WTC11 (cell line): ENCODE measurements around the gene MIPEP. TPM values are rescaled to one million over a fixed set of nuclear protein-coding genes. Genes with fewer than 3 reads are reported as not detected.

Source experiments
- ATAC-seq: fragments of 200-7000 bp; cut with Tn5 transposase; 2 replicates; pipeline ENCODE4 v1.10.0; 2021; ENCODE audit warnings: mild to moderate bottlenecking, moderate library complexity
- CTCF ChIA-PET: fragments of 300-600 bp; sonication (Branson Sonifier 250); formaldehyde crosslinking; loops from one replicate; lab custom pipeline; 2021; ENCODE audit warnings: antibody characterized with exemption; lab: Charles Lee
- POLR2A ChIA-PET: fragments of 350-600 bp; sonication (Branson Sonifier 250); formaldehyde crosslinking; loops from one replicate; lab custom pipeline; 2021; ENCODE audit warnings: antibody characterized with exemption; lab: Charles Lee
- DNase-seq: peaks from one replicate; pipeline ENCODE4 v3.0.0; 2021; ENCODE audit warnings: low spot score
- H3K27ac Mint-ChIP-seq: 2 replicates; pipeline ENCODE4 v1.8.0; 2021; ENCODE audit warnings: mixed read lengths
- H3K27me3 Mint-ChIP-seq: 2 replicates; pipeline ENCODE4 v1.8.0; 2021; ENCODE audit warnings: low read depth, mild to moderate bottlenecking, moderate library complexity, mixed read lengths
- H3K36me3 Mint-ChIP-seq: 2 replicates; pipeline ENCODE4 v1.8.0; 2021; ENCODE audit warnings: mixed read lengths
- H3K4me1 Mint-ChIP-seq: 2 replicates; pipeline ENCODE4 v1.8.0; 2022; ENCODE audit warnings: mixed read lengths
- H3K4me3 Mint-ChIP-seq: 2 replicates; pipeline ENCODE4 v1.8.0; 2021; ENCODE audit warnings: mild to moderate bottlenecking, moderate library complexity, mixed read lengths
- H3K9me3 Mint-ChIP-seq: 2 replicates; pipeline ENCODE4 v1.8.0; 2021; ENCODE audit warnings: mixed read lengths
- AR ChIP-seq: fragments of 250-450 bp; sonication (Bioruptor Pico); IDR thresholded peaks from 2 replicates; pipeline ENCODE4 v1.9.0; 2021; ENCODE audit warnings: mild to moderate bottlenecking
- ARID4B ChIP-seq: sonication (generic); formaldehyde crosslinking; IDR thresholded peaks from 2 replicates; pipeline ENCODE4 v1.8.0; 2023; ENCODE audit warnings: missing genetic modification reagents, mild to moderate bottlenecking, borderline replicate concordance
- ATF1 ChIP-seq: sonication (generic); formaldehyde crosslinking; IDR thresholded peaks from 2 replicates; pipeline ENCODE4 v1.8.1; 2023; ENCODE audit warnings: mild to moderate bottlenecking, moderate library complexity, missing genetic modification reagents
- CREB1 ChIP-seq: sonication (generic); formaldehyde crosslinking; IDR thresholded peaks from 2 replicates; pipeline ENCODE4 v1.8.0; 2023; ENCODE audit warnings: mild to moderate bottlenecking, missing genetic modification reagents
- FOXK1 ChIP-seq: sonication (generic); formaldehyde crosslinking; IDR thresholded peaks from 2 replicates; pipeline ENCODE4 v1.8.0; 2022; ENCODE audit warnings: mild to moderate bottlenecking, moderate library complexity, missing genetic modification reagents
- GTF2I ChIP-seq: fragments of 250-450 bp; sonication (Bioruptor Pico); conservative IDR thresholded peaks from 2 replicates; pipeline ENCODE4 v1.4.0; 2021; ENCODE audit warnings: mild to moderate bottlenecking
- KAT7 ChIP-seq: sonication (generic); formaldehyde crosslinking; IDR thresholded peaks from 2 replicates; pipeline ENCODE4 v1.8.1; 2023; ENCODE audit warnings: missing genetic modification reagents, mild to moderate bottlenecking, borderline replicate concordance
- NFATC4 ChIP-seq: fragments of 250-450 bp; sonication (Bioruptor Pico); IDR thresholded peaks from 2 replicates; pipeline ENCODE4 v1.9.0; 2021; ENCODE audit warnings: mild to moderate bottlenecking
- NFE2L1 ChIP-seq: sonication (generic); formaldehyde crosslinking; IDR thresholded peaks from 2 replicates; pipeline ENCODE4 v1.8.1; 2023; ENCODE audit warnings: missing genetic modification reagents
- NFYB ChIP-seq: sonication (generic); formaldehyde crosslinking; conservative IDR thresholded peaks from 2 replicates; pipeline ENCODE4 v1.8.0; 2022; ENCODE audit warnings: low read depth, missing genetic modification reagents
- OVOL2 ChIP-seq: fragments of 250-450 bp; sonication (Bioruptor Pico); IDR thresholded peaks from 2 replicates; pipeline ENCODE4 v1.9.0; 2021; ENCODE audit warnings: mild to moderate bottlenecking, borderline replicate concordance
- SOX15 ChIP-seq: fragments of 250-450 bp; sonication (Bioruptor Pico); IDR thresholded peaks from 2 replicates; pipeline ENCODE4 v1.9.0; 2021; ENCODE audit warnings: mild to moderate bottlenecking
- SP1 ChIP-seq: sonication (generic); formaldehyde crosslinking; conservative IDR thresholded peaks from 2 replicates; pipeline ENCODE4 v1.8.1; 2022; ENCODE audit warnings: missing genetic modification reagents
- TEAD4 ChIP-seq: sonication (generic); formaldehyde crosslinking; IDR thresholded peaks from 2 replicates; pipeline ENCODE4 v1.8.0; 2022; ENCODE audit warnings: mild to moderate bottlenecking, missing genetic modification reagents
- TP53 ChIP-seq: sonication (generic); formaldehyde crosslinking; IDR thresholded peaks from 2 replicates; pipeline ENCODE4 v1.8.1; 2023; ENCODE audit warnings: mild to moderate bottlenecking, missing genetic modification reagents
- ZNF232 ChIP-seq: sonication (generic); formaldehyde crosslinking; IDR thresholded peaks from 2 replicates; pipeline ENCODE4 v1.8.0; 2022; ENCODE audit warnings: mild to moderate bottlenecking, missing genetic modification reagents
- ZNF317 ChIP-seq: sonication (generic); formaldehyde crosslinking; IDR thresholded peaks from 2 replicates; pipeline ENCODE4 v1.8.1; 2023; ENCODE audit warnings: low read depth, mild to moderate bottlenecking, moderate library complexity, missing genetic modification reagents, borderline replicate concordance
- ZNF396 ChIP-seq: fragments of 250-450 bp; sonication (Bioruptor Pico); IDR thresholded peaks from 2 replicates; pipeline ENCODE4 v1.8.0; 2021; ENCODE audit warnings: mild to moderate bottlenecking, moderate library complexity, borderline replicate concordance
- total RNA-seq: library from RNA; stranded (reverse); gene quantifications from 3 replicates; pipeline ENCODE4 v1.2.3, GENCODE V29; 2021
- TF ChIP-seq, protein P1 (sequence below): sonication (generic); formaldehyde crosslinking; conservative IDR thresholded peaks from 2 replicates; pipeline ENCODE4 v1.8.1; 2022; ENCODE audit warnings: mild to moderate bottlenecking, missing genetic modification reagents
- TF ChIP-seq, protein P2 (sequence below): sonication (generic); formaldehyde crosslinking; IDR thresholded peaks from 2 replicates; pipeline ENCODE4 v1.8.1; 2022; ENCODE audit warnings: low read depth, missing genetic modification reagents, borderline replicate concordance
- TF ChIP-seq, protein P3 (sequence below): sonication (generic); formaldehyde crosslinking; IDR thresholded peaks from 2 replicates; pipeline ENCODE4 v1.8.0; 2022; ENCODE audit warnings: mild to moderate bottlenecking, missing genetic modification reagents
- TF ChIP-seq, protein P4 (sequence below): sonication (generic); formaldehyde crosslinking; IDR thresholded peaks from 2 replicates; pipeline ENCODE4 v1.8.0; 2022; ENCODE audit warnings: mild to moderate bottlenecking, missing genetic modification reagents
- TF ChIP-seq, protein P5 (sequence below): sonication (generic); formaldehyde crosslinking; IDR thresholded peaks from 2 replicates; pipeline ENCODE4 v1.8.1; 2022; ENCODE audit warnings: mild to moderate bottlenecking, moderate library complexity, missing genetic modification reagents

The MIPEP gene
- total RNA-seq, 1 experiment from 2014 or later: 30.5 TPM

- DNase-seq (no peak), ATAC-seq (no peak)
- TF ChIP-seq, protein P1, sequence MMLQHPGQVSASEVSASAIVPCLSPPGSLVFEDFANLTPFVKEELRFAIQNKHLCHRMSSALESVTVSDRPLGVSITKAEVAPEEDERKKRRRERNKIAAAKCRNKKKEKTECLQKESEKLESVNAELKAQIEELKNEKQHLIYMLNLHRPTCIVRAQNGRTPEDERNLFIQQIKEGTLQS: no peak
- TF ChIP-seq GTF2I (CRISPR knock-in tag) (no peak), ZNF317 (CRISPR knock-in tag) (no peak), NFYB (CRISPR knock-in tag) (no peak), AR (CRISPR knock-in tag) (no peak), NFE2L1 (CRISPR knock-in tag) (no peak), ZNF396 (CRISPR knock-in tag) (no peak), ATF1 (CRISPR knock-in tag) (no peak), SOX15 (CRISPR knock-in tag) (no peak), FOXK1 (CRISPR knock-in tag) (no peak), TP53 (CRISPR knock-in tag) (no peak), TEAD4 (CRISPR knock-in tag) (no peak), NFATC4 (CRISPR knock-in tag) (no peak)
- TF ChIP-seq, protein P2, sequence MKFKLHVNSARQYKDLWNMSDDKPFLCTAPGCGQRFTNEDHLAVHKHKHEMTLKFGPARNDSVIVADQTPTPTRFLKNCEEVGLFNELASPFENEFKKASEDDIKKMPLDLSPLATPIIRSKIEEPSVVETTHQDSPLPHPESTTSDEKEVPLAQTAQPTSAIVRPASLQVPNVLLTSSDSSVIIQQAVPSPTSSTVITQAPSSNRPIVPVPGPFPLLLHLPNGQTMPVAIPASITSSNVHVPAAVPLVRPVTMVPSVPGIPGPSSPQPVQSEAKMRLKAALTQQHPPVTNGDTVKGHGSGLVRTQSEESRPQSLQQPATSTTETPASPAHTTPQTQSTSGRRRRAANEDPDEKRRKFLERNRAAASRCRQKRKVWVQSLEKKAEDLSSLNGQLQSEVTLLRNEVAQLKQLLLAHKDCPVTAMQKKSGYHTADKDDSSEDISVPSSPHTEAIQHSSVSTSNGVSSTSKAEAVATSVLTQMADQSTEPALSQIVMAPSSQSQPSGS (CRISPR knock-in tag): no peak
- TF ChIP-seq, protein P3, sequence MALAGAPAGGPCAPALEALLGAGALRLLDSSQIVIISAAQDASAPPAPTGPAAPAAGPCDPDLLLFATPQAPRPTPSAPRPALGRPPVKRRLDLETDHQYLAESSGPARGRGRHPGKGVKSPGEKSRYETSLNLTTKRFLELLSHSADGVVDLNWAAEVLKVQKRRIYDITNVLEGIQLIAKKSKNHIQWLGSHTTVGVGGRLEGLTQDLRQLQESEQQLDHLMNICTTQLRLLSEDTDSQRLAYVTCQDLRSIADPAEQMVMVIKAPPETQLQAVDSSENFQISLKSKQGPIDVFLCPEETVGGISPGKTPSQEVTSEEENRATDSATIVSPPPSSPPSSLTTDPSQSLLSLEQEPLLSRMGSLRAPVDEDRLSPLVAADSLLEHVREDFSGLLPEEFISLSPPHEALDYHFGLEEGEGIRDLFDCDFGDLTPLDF (CRISPR knock-in tag): no peak
- Mint-ChIP-seq H3K9me3 (peaks cover 10% of the 10 kb centered on the region), H3K36me3 (peaks cover 2% of the 10 kb centered on the region; the same call in 1 of the 2 replicates), H3K4me3 (no peak overlapping the region), H3K4me1 (peaks cover 6% of the 10 kb centered on the region), H3K27me3 (no peaks in the 10 kb centered on the region), H3K27ac (no peak overlapping the region)
- ChIA-PET CTCF (interaction anchor here (0.9 to 1.4 kb wide), 2 partner anchors 20 to 122 kb away, joined by 3 to 4 read pairs; no protein-coding TSS in a partner anchor), POLR2A (no interaction called here)
Observed at GRCh38 chr13:23718996-23719395, 170.2 kb downstream of the MIPEP start.

- Mint-ChIP-seq H3K27ac (no peak overlapping the region), H3K4me3 (no peak overlapping the region), H3K4me1 (no peaks in the 10 kb centered on the region), H3K36me3 (peaks cover 18% of the 10 kb centered on the region), H3K9me3 (peaks cover 29% of the 10 kb centered on the region), H3K27me3 (peaks cover 3% of the 10 kb centered on the region; the same call in 1 of the 2 replicates)
- POLR2A ChIA-PET: no interaction called here
- ATAC-seq (no peak), DNase-seq (no peak)
- TF ChIP-seq KAT7 (CRISPR knock-in tag): no peak
- no peak for TF ChIP-seq CREB1 (CRISPR knock-in tag)
- TF ChIP-seq SP1 (CRISPR knock-in tag): no peak
- TF ChIP-seq ARID4B (CRISPR knock-in tag): no peak
- no peak for TF ChIP-seq OVOL2 (CRISPR knock-in tag)
- TF ChIP-seq, protein P4, sequence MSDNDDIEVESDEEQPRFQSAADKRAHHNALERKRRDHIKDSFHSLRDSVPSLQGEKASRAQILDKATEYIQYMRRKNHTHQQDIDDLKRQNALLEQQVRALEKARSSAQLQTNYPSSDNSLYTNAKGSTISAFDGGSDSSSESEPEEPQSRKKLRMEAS (CRISPR knock-in tag): no peak
- TF ChIP-seq ZNF232 (CRISPR knock-in tag): no peak
- TF ChIP-seq, protein P5, sequence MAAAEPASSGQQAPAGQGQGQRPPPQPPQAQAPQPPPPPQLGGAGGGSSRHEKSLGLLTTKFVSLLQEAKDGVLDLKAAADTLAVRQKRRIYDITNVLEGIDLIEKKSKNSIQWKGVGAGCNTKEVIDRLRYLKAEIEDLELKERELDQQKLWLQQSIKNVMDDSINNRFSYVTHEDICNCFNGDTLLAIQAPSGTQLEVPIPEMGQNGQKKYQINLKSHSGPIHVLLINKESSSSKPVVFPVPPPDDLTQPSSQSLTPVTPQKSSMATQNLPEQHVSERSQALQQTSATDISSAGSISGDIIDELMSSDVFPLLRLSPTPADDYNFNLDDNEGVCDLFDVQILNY: no peak
- CTCF ChIA-PET: interaction anchor here (0.6 to 1.9 kb wide), 14 partner anchors 10 to 249 kb away, joined by 3 to 9 read pairs (median 4); partner anchors contain the start of gene MIPEP
Observed at GRCh38 chr13:23716401-23716800, 172.8 kb downstream of the MIPEP start.
